Neural progenitor cell (in vitro differentiated cells): Measurements from ENCODE around the gene DNAH5.

Source experiments
- CTCF ChIP-seq: fragments of 200-600 bp; sonication (generic); IDR thresholded peaks from 2 replicates; pipeline ENCODE4 v1.5.1; 2017; ENCODE audit warnings: antibody characterized with exemption, mild to moderate bottlenecking
- EZH2 ChIP-seq: fragments of 200-600 bp; sonication (generic); IDR thresholded peaks from 2 replicates; pipeline ENCODE4 v1.6.1; 2017; ENCODE audit warnings: antibody characterized with exemption, mild to moderate bottlenecking, moderate library complexity
- EZH2phosphoT487 ChIP-seq: fragments of 200-600 bp; sonication (generic); IDR thresholded peaks from 2 replicates; pipeline ENCODE4 v1.6.1; 2017; ENCODE audit warnings: antibody characterized with exemption

- no peak for TF ChIP-seq CTCF
- TF ChIP-seq EZH2 = no peak
- no peak for TF ChIP-seq EZH2phosphoT487
Observed at GRCh38 chr5:13973724-13974123, 29.2 kb upstream of the DNAH5 start.
